H1 (cell line): ENCODE measurements around the gene SNRK. TPM values are rescaled to one million over a fixed set of nuclear protein-coding genes. Genes with fewer than 3 reads are reported as not detected.

Experiments
- CTCF ChIA-PET: fragments of 300-600 bp; sonication (Branson Sonifier 250); formaldehyde crosslinking; loops from one replicate; lab custom pipeline; 2021; ENCODE audit not compliant: partially characterized antibody; lab: Charles Lee
- POLR2A ChIA-PET: fragments of 300-600 bp; sonication (Branson Sonifier 250); formaldehyde crosslinking; loops from one replicate; lab custom pipeline; 2021; ENCODE audit warnings: inconsistent platforms; ENCODE audit not compliant: partially characterized antibody; lab: Charles Lee
- DNase-seq, 2 experiments: peaks; one replicate each; pipeline versions ENCODE4 v3.0.0 to v3.0.0-alpha.2; 2010 to 2022; ENCODE audit warnings: low spot score in 2 of 2, low read depth in 1 of 2, mixed read lengths in 1 of 2
- FAIRE-seq: peaks from 2 replicates; lab custom pipeline; 2011; peaks lifted over from hg19 to GRCh38; lab: Jason Lieb, UNC
- H2AFZ ChIP-seq: 2 replicates; pipeline ENCODE4 v1.8.1; 2012; ENCODE audit warnings: low read length, inconsistent platforms
- H2AK5ac ChIP-seq: 2 replicates; pipeline ENCODE4 v1.6.1; 2013; ENCODE audit warnings: low read depth, low read length
- H2BK120ac ChIP-seq: replicated peaks from 2 replicates; pipeline ENCODE3; 2013; ENCODE audit warnings: low read depth, low read length, inconsistent platforms
- H2BK12ac ChIP-seq: 2 replicates; pipeline ENCODE4 v1.6.1; 2013; ENCODE audit warnings: low read depth, low read length
- H2BK15ac ChIP-seq: 2 replicates; pipeline ENCODE4 v1.6.1; 2013; ENCODE audit warnings: low read length
- H2BK20ac ChIP-seq: 2 replicates; pipeline ENCODE4 v1.6.1; 2013; ENCODE audit warnings: low read length
- H2BK5ac ChIP-seq: 2 replicates; pipeline ENCODE4 v1.6.1; 2013; ENCODE audit warnings: low read depth, low read length
- H3K14ac ChIP-seq: 2 replicates; pipeline ENCODE4 v1.6.1; 2013; ENCODE audit warnings: inconsistent platforms; ENCODE audit not compliant: insufficient read length
- H3K18ac ChIP-seq: 2 replicates; pipeline ENCODE4 v1.6.1; 2013; ENCODE audit warnings: low read length; ENCODE audit errors: extremely low read depth
- H3K23ac ChIP-seq: 2 replicates; pipeline ENCODE4 v1.6.1; 2013; ENCODE audit warnings: inconsistent platforms; ENCODE audit not compliant: insufficient read length
- H3K23me2 ChIP-seq: 2 replicates; pipeline ENCODE4 v1.6.1; 2013; ENCODE audit warnings: low read depth, low read length
- H3K27ac ChIP-seq: 2 replicates; pipeline ENCODE4 v1.6.1; 2011; ENCODE audit warnings: low read depth, low read length, inconsistent platforms
- H3K27me3 ChIP-seq, 4 experiments: replicated peaks in 1 of 4; 1 replicate in 1 of 4; 2 replicates in 3 of 4; pipeline versions ENCODE4 v1.6.1 to v1.8.1; 2011 to 2013; ENCODE audit warnings: low read length in 3 of 4, mild to moderate bottlenecking in 3 of 4, inconsistent platforms in 2 of 4, mixed read lengths in 2 of 4, moderate library complexity in 1 of 4; ENCODE audit not compliant: control insufficient read depth in 3 of 4, insufficient read depth in 3 of 4; ENCODE audit errors: extremely low read depth in 1 of 4
- H3K36me3 ChIP-seq, 4 experiments: 2 replicates each; pipeline versions ENCODE4 v1.6.1 to v1.8.1; 2011 to 2013; ENCODE audit warnings: mild to moderate bottlenecking in 4 of 4, low read length in 3 of 4, moderate library complexity in 2 of 4, control low read depth in 1 of 4, inconsistent platforms in 1 of 4; ENCODE audit not compliant: insufficient read depth in 4 of 4, control insufficient read depth in 2 of 4
- H3K4ac ChIP-seq: replicated peaks from 2 replicates; pipeline ENCODE3; 2013; ENCODE audit warnings: low read length, low read depth, mixed read lengths, inconsistent platforms; ENCODE audit not compliant: insufficient read length
- H3K4me1 ChIP-seq, 4 experiments: replicated peaks in 1 of 4; 1 replicate in 1 of 4; 2 replicates in 3 of 4; pipeline versions ENCODE4 v1.6.1 to v1.8.1; 2011 to 2013; ENCODE audit warnings: low read length in 3 of 4, inconsistent platforms in 2 of 4, mixed read lengths in 1 of 4; ENCODE audit not compliant: insufficient read depth in 4 of 4, control insufficient read depth in 3 of 4
- H3K4me2 ChIP-seq, 2 experiments: 2 replicates each; pipeline versions ENCODE4 v1.6.1 to v1.8.1; 2011 to 2013; ENCODE audit warnings: low read depth in 2 of 2, low read length in 2 of 2, control low read depth in 1 of 2, inconsistent platforms in 1 of 2, mild to moderate bottlenecking in 1 of 2; ENCODE audit not compliant: insufficient read depth in 1 of 2
- H3K4me3 ChIP-seq, 4 experiments: fragments of 200-600, 300-600 bp in 1 of 4; sonication (generic), shearing (Covaris generic), sonication (Bioruptor Twin) in 1 of 4; 2 replicates each; pipeline versions ENCODE4 v1.5.1 to v1.8.1; 2011 to 2016; ENCODE audit warnings: low read length in 4 of 4, low read depth in 3 of 4, control low read depth in 2 of 4, inconsistent platforms in 2 of 4, mild to moderate bottlenecking in 2 of 4, mixed read lengths in 1 of 4, moderate library complexity in 1 of 4; ENCODE audit not compliant: insufficient read depth in 2 of 4; ENCODE audit errors: extremely low read depth in 1 of 4
- H3K56ac ChIP-seq: replicated peaks from 2 replicates; pipeline ENCODE3; 2013; ENCODE audit warnings: low read depth, mild to moderate bottlenecking, mixed read lengths, low read length, inconsistent platforms; ENCODE audit not compliant: insufficient read length
- H3K79me1 ChIP-seq: 2 replicates; pipeline ENCODE4 v1.6.1; 2013; ENCODE audit warnings: low read depth, low read length, control low read depth
- H3K79me2 ChIP-seq, 2 experiments: 2 replicates each; pipeline versions ENCODE4 v1.6.1 to v1.8.1; 2012 to 2013; ENCODE audit warnings: low read length in 2 of 2, mild to moderate bottlenecking in 2 of 2, inconsistent platforms in 1 of 2; ENCODE audit not compliant: insufficient read depth in 2 of 2, control insufficient read depth in 1 of 2
- H3K9ac ChIP-seq, 4 experiments: replicated peaks in 1 of 4; 1 replicate in 1 of 4; 2 replicates in 3 of 4; pipeline versions ENCODE4 v1.6.1 to v1.8.1; 2011 to 2013; ENCODE audit warnings: low read depth in 3 of 4, low read length in 3 of 4, control low read depth in 2 of 4, mild to moderate bottlenecking in 2 of 4, moderate library complexity in 2 of 4, inconsistent platforms in 1 of 4; ENCODE audit errors: extremely low read depth in 1 of 4
- H3K9me3 ChIP-seq, 2 experiments: 2 replicates each; pipeline versions ENCODE4 v1.6.1 to v1.8.1; 2012 to 2013; ENCODE audit warnings: mild to moderate bottlenecking in 2 of 2, moderate library complexity in 2 of 2, control low read depth in 1 of 2, inconsistent platforms in 1 of 2, low read depth in 1 of 2, low read length in 1 of 2, mixed read lengths in 1 of 2; ENCODE audit not compliant: insufficient read depth in 2 of 2
- H4K20me1 ChIP-seq, 2 experiments: replicated peaks in 1 of 2; 2 replicates each; pipeline versions ENCODE3 to v1.8.1; 2011 to 2013; ENCODE audit warnings: inconsistent platforms in 2 of 2, low read length in 2 of 2, mild to moderate bottlenecking in 1 of 2; ENCODE audit not compliant: insufficient read depth in 2 of 2, control insufficient read depth in 1 of 2
- H4K5ac ChIP-seq: 2 replicates; pipeline ENCODE4 v1.6.1; 2013; ENCODE audit warnings: low read length, low read depth, mixed read lengths, inconsistent platforms; ENCODE audit not compliant: insufficient read length
- H4K8ac ChIP-seq: 2 replicates; pipeline ENCODE4 v1.8.0; 2013; ENCODE audit warnings: mild to moderate bottlenecking, moderate library complexity, low read length, inconsistent platforms; ENCODE audit not compliant: insufficient read depth; ENCODE audit errors: extremely low read depth
- H4K91ac ChIP-seq: replicated peaks from 2 replicates; pipeline ENCODE3; 2013; ENCODE audit warnings: low read length, mixed read lengths, inconsistent platforms; ENCODE audit not compliant: insufficient read length
- BACH1 ChIP-seq: IDR thresholded peaks from 2 replicates; pipeline ENCODE4 v1.6.1; 2012; ENCODE audit warnings: low read length, improper control_type of control experiment
- CBX5 ChIP-seq: fragments of 300-800, 300-1000 bp; sonication (generic); IDR thresholded peaks from 2 replicates; pipeline ENCODE4 v1.7.1; 2016; ENCODE audit warnings: antibody characterized with exemption, low read length, low read depth
- E2F6 ChIP-seq: IDR thresholded peaks from 2 replicates; pipeline ENCODE4 v1.6.1; 2012; ENCODE audit warnings: inconsistent platforms
- GABPA ChIP-seq: IDR thresholded peaks from 2 replicates; pipeline ENCODE4 v1.6.1; 2011; ENCODE audit warnings: mild to moderate bottlenecking, low read length, moderate library complexity, borderline replicate concordance; ENCODE audit not compliant: insufficient read depth
- KDM1A ChIP-seq: fragments of 200-600, 300-600 bp; sonication (generic); IDR thresholded peaks from 2 replicates; pipeline ENCODE4 v1.7.1; 2016; ENCODE audit warnings: mild to moderate bottlenecking, low read length, borderline replicate concordance
- SP1 ChIP-seq: IDR thresholded peaks from 2 replicates; pipeline ENCODE4 v1.6.1; 2011; ENCODE audit warnings: low read depth, low read length
- TAF7 ChIP-seq: optimal IDR thresholded peaks from 2 replicates; pipeline ENCODE3; 2011; ENCODE audit warnings: low read depth, mild to moderate bottlenecking, inconsistent platforms, low read length, moderate library complexity, borderline replicate concordance
- TBP ChIP-seq: IDR thresholded peaks from 2 replicates; pipeline ENCODE4 v1.6.1; 2011; ENCODE audit warnings: low read depth, low read length, improper control_type of control experiment
- USF2 ChIP-seq: IDR thresholded peaks from 2 replicates; pipeline ENCODE4 v1.6.1; 2011; ENCODE audit warnings: low read length, improper control_type of control experiment
- WGBS, 2 experiments: shearing (Covaris generic) in 1 of 2; methylation state at CpG; one replicate each; pipeline versions ENCODE4 v1.1.6 to v1.1.7; 2013 to 2015; ENCODE audit warnings: low lambda C conversion rate in 2 of 2, mixed read lengths in 2 of 2, inconsistent platforms in 1 of 2, low coverage in 1 of 2, missing lambda C conversion rate in 1 of 2; ENCODE audit not compliant: insufficient replicate concordance in 2 of 2, insufficient coverage in 1 of 2, insufficient read length in 1 of 2; ENCODE audit errors: extremely low coverage in 1 of 2, missing lambda C conversion rate in 1 of 2; 5-methylcytosine and 5-hydroxymethylcytosine counted together
- polyA plus RNA-seq, 7 experiments: library from polyadenylated mRNA; depleted of rRNA in 3 of 7; stranded (reverse) in 5 of 7; unstranded in 2 of 7; fragments of >200 nt in 5 of 7; fragments of 200-250 nt in 2 of 7; gene quantifications; 1 replicate in 5 of 7; 2 replicates in 1 of 7; 4 replicates in 1 of 7; pipeline versions ENCODE4 v1.2.1 to v1.2.3, GENCODE V29; 2011 to 2013; ENCODE audit warnings: missing spikeins in 2 of 7, mixed read lengths in 2 of 7
- total RNA-seq: library from RNA; stranded (reverse); fragmentation: NEBNext Ultra II Directional; extraction: Animal tissue kit (Norgen Biotek cat#: 25700); gene quantifications from 2 replicates; pipeline ENCODE4 v1.2.1, GENCODE V29; 2021

The SNRK gene
- total and polyA plus RNA-seq, 2 of the 8 experiments (the other 6 are each of a cell fraction or from before 2014, with no cell fraction given), result 4.4 to 11.7 TPM

GRCh38 chr3:43345877-43346276 lies 59.5 kb downstream of the SNRK start:
- Histone ChIP-seq H2AFZ (no peak overlapping the region), H3K18ac (no peak overlapping the region), H3K9ac (no peak overlapping the region), H3K79me1 (no peaks in the 10 kb centered on the region), H3K27me3 (no peaks in the 10 kb centered on the region; a peak in 1 of 7 replicates), H3K36me3 (peaks cover 2 to 16% (median 11%) of the 10 kb centered on the region in 4 experiments; a peak in 4 of 8 replicates), H3K9me3 (no peaks in the 10 kb centered on the region), H3K23ac (no peak overlapping the region), H4K5ac (no peak overlapping the region), H2BK15ac (no peak overlapping the region), H2BK120ac (no peak overlapping the region), H3K56ac (no peak overlapping the region), H4K8ac (no peak overlapping the region), H3K4me1 (peaks cover 0 to 12% (median 1%) of the 10 kb centered on the region in 4 experiments; a peak in 5 of 7 replicates), H2AK5ac (no peak overlapping the region), H4K20me1 (no peaks in the 10 kb centered on the region), H3K4me2 (no peak overlapping the region), H3K23me2 (no peaks in the 10 kb centered on the region), H3K27ac (no peak overlapping the region), H3K14ac (no peak overlapping the region), H3K4me3 (no peak overlapping the region), H2BK5ac (no peak overlapping the region), H2BK12ac (no peak overlapping the region), H3K4ac (no peak overlapping the region), H3K79me2 (no peaks in the 10 kb centered on the region), H2BK20ac (no peak overlapping the region), H4K91ac (no peak overlapping the region)
- DNase-seq (no peak), FAIRE-seq (no peak)
- TF ChIP-seq SP1 (no peak), GABPA (no peak), BACH1 (no peak), KDM1A (no peak), E2F6 (no peak), CBX5 (no peak), TBP (no peak), TAF7 (no peak), USF2 (no peak)
- ChIA-PET CTCF (interaction anchor here (0.9 to 2.1 kb wide), 5 partner anchors 8 to 184 kb away, joined by 3 to 5 read pairs (median 3); no protein-coding TSS in a partner anchor), POLR2A (no interaction called here)
- 82% methylated on average over 6 of the region's 6 CpGs; no CpG with 5 or more reads in 1 of the 2 experiments for WGBS, 2 experiments
